Erythroblast (primary cell): ENCODE results near the gene FRZB.

Experiments used
- GATA1 ChIP-seq: IDR thresholded peaks from 2 replicates; pipeline ENCODE4 v1.6.1; 2011; ENCODE audit warnings: low read depth, mild to moderate bottlenecking, control low read depth, low read length, moderate library complexity
- POLR2A ChIP-seq: IDR thresholded peaks from 2 replicates; pipeline ENCODE4 v1.6.1; 2011; ENCODE audit warnings: mild to moderate bottlenecking, low read length

GRCh38 chr2:182891611-182892010 lies 25.2 kb upstream of the FRZB start:
- TF ChIP-seq POLR2A (no peak), GATA1 (no peak)
